DMS153 (cell line): Measurements from ENCODE around the gene GNA12.
"Not testable (repeated sequence)": the region's sequence is repeated elsewhere in the genome, so short reads cannot be mapped to it uniquely, and the experiment has no call there.

Source experiments
- DNase-seq: peaks from one replicate; lab custom pipeline; 2025; lab: John Stamatoyannopoulos, UW

The GNA12 gene

GRCh38 chr7:2728316-2729030 lies 115.6 kb downstream of the GNA12 start:
- DNase-seq = no peak

- DNase-seq = not testable (repeated sequence)
These were observed 116.9 kb downstream of the GNA12 start for GRCh38 chr7:2727206-2727605.

GRCh38 chr7:2726316-2727018 lies 117.6 kb downstream of the GNA12 start:
- DNase-seq = no peak

- DNase-seq = no peak
These were observed 118.7 kb downstream of the GNA12 start for GRCh38 chr7:2725178-2726105.

GRCh38 chr7:2724453-2725177 lies 119.5 kb downstream of the GNA12 start:
- DNase-seq = no peak

GRCh38 chr7:2724036-2724435 lies 120.1 kb downstream of the GNA12 start:
- DNase-seq = not testable (repeated sequence)

GRCh38 chr7:2723138-2723850 lies 120.8 kb downstream of the GNA12 start:
- DNase-seq = no peak

GRCh38 chr7:2722591-2722990 lies 121.5 kb downstream of the GNA12 start:
- no peak for DNase-seq

- DNase-seq = no peak
These were observed 122.3 kb downstream of the GNA12 start for GRCh38 chr7:2721842-2722241.

GRCh38 chr7:2720024-2720423 lies 124.1 kb downstream of the GNA12 start:
- no peak for DNase-seq

- DNase-seq = peak; percentile 73
These were observed 125.1 kb downstream of the GNA12 start for GRCh38 chr7:2719007-2719406.

GRCh38 chr7:2718296-2718965 lies 125.7 kb downstream of the GNA12 start:
- no peak for DNase-seq

- DNase-seq = peak; percentile 96
These were observed 126.5 kb downstream of the GNA12 start for GRCh38 chr7:2717293-2718261.

GRCh38 chr7:2716906-2717292 lies 127.2 kb downstream of the GNA12 start:
- DNase-seq = no peak

GRCh38 chr7:2716488-2716887 lies 127.6 kb downstream of the GNA12 start:
- no peak for DNase-seq

GRCh38 chr7:2715341-2716231 lies 128.5 kb downstream of the GNA12 start:
- DNase-seq = no peak

- DNase-seq = no peak
These were observed 129.5 kb downstream of the GNA12 start for GRCh38 chr7:2714636-2715035.

GRCh38 chr7:2713978-2714377 lies 130.1 kb downstream of the GNA12 start:
- no peak for DNase-seq
